AG09319 (cell line): ENCODE measurements around the gene TRPM4.

Experiments used
- DNase-seq: peaks from one replicate; pipeline ENCODE4 v3.0.0-alpha.2; 2010; ENCODE audit warnings: low read depth; ENCODE audit errors: extremely low read depth
- CTCF ChIP-seq: IDR thresholded peaks from 2 replicates; pipeline ENCODE4 v1.5.1; 2011; ENCODE audit warnings: low read depth, mild to moderate bottlenecking, inconsistent platforms, low read length, moderate library complexity

Gene TRPM4

GRCh38 chr19:49155005-49155819 is 2.4 kb upstream of the TRPM4 start, which contains the start of gene HRC:
Gene HRC (minus strand): TSS chr19:49155396. CDS start chr19:49155237, 159 bp downstream.
- no peak for TF ChIP-seq CTCF
- DNase-seq: no peak

- no peak for TF ChIP-seq CTCF
- DNase-seq: no peak
Observed at GRCh38 chr19:49155820-49156346, 1.7 kb upstream of the TRPM4 start.

- no peak for DNase-seq
- no peak for TF ChIP-seq CTCF
Observed at GRCh38 chr19:49160450-49161189, 3.0 kb downstream of the TRPM4 start.

- TF ChIP-seq CTCF: no peak
Observed at GRCh38 chr19:49161987-49162386, 4.4 kb downstream of the TRPM4 start.

GRCh38 chr19:49165111-49165750 is 7.6 kb downstream of the TRPM4 start:
- DNase-seq: no peak
- no peak for TF ChIP-seq CTCF

More at GRCh38 chr19:49161987-49162386, 4.4 kb downstream of the TRPM4 start:
- no peak for DNase-seq

GRCh38 chr19:49165865-49166301 is 8.3 kb downstream of the TRPM4 start:
- no peak for DNase-seq
- no peak for TF ChIP-seq CTCF
